NK-92 (cell line): ENCODE data around the gene LILRA2.
"Not testable (repeated sequence)": the region's sequence is repeated elsewhere in the genome, so short reads cannot be mapped to it uniquely, and the experiment has no call there.

Source experiments
- DNase-seq: peaks from one replicate; lab custom pipeline; 2025; ENCODE audit not compliant: unreplicated experiment; lab: John Stamatoyannopoulos, UW

LILRA2 gene

GRCh38 chr19:54573330-54573872 is at the start of gene LILRA2:
LILRA2 (plus strand) TSS chr19:54573790; CDS start chr19:54573879, 89 bp downstream.
- no peak for DNase-seq

DNA sequence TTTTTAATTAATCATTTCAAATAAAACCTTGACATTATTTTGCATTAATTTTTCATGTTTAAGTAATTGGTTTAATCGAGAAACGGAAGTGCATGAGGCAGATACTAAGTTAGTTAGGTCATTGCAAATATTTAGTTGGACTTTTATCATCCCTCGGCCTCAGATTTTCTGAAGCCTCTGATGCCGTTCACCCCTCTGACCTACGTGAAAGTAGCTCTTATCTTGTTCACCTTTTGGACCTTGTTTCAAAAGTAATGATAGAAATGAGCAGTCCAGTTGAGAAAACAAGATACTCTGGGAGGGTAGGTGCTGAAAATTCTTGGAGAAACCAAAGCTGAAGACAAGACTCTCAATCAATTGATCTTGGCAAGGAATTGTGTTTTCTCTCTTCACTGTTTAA is 48.0 kb upstream of the LILRA2 start:
- no peak for DNase-seq

GRCh38 chr19:54526972-54527371 is 46.6 kb upstream of the LILRA2 start:
- no peak for DNase-seq

DNA sequence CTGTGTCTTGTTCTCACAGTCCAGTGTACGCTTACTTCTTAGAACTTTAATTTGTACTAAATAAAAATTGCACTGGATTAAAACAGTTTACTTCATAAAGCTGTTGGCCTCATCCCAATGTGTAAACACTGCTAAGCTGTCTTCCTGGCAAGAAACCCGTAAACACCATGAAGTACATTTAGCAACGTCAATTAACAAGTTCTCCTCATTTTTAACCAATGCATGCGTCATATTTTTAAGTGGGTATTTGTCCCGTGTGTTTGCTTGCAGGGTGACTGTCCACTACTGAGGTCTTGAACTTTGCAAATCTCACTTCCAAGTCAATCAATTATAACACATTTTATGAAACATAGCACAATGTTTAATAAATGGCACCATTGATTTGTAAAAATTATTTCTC is 42.7 kb upstream of the LILRA2 start:
- no peak for DNase-seq

GRCh38 chr19:54532528-54532927 is 41.1 kb upstream of the LILRA2 start:
- DNase-seq = no peak

- DNase-seq = no peak
These were observed 40.1 kb upstream of the LILRA2 start for GRCh38 chr19:54533476-54533875.

GRCh38 chr19:54534156-54534555 is 39.4 kb upstream of the LILRA2 start:
- no peak for DNase-seq

GRCh38 chr19:54535601-54536000 is 38.0 kb upstream of the LILRA2 start:
- DNase-seq = no peak

DNA sequence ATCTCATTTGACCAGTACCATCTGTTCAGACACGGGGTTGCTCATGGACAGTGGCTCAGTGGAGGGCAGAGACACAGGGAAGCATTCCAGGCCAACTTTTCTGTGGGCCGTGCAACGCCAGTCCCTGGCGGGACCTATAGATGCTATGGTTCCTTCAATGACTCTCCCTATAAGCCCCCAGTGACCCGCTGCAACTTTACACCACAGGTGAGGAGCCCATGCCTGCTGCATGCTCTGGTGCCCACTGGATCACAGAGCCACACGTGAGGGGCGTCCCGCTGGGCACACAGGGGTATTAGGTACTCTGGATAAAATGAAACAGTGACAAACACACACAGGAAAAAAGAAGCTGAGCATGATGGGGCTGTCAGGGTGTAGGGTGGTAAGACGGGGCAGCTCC is 36.6 kb upstream of the LILRA2 start:
- DNase-seq = no peak

DNA sequence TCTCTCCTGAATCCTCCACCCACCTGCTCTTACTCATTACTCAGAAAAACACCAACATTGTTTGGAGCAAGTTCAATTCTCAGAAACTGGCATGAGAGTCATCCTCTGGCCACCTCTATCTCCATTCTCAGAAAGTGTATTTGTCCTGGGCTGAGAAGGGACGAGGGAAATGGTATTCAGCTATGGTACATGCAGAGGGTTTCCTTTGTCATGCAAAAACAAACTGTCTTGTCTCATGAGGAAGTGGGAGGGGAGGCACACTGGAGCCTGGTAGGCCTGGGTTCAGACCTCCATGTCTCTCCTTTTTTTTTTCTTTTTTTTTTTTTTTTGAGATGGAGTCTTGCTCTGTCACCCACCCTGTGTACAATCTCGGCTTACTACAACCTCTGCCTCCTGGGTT is 31.9 kb upstream of the LILRA2 start:
- DNase-seq = no peak

DNA sequence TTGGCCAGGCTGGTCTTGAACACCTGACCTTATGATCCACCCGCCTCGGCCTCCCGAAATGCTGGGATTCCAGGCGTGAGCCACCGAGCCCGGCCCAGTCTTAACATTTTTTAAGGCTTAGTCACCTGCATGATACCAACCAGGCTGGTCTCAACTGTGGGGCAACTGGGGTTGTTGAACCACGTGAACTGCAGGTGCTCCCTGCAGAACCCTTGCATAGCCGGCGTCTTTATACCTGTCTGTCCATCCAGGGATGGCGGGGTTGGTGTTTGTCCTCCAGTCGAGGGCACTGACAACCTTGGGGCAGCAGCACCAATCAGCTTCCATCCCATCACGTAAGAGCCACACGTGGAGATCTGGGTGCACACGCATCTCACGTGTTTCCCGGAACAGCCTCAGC is 24.8 kb upstream of the LILRA2 start:
- no peak for DNase-seq

- no peak for DNase-seq
These were observed 24.4 kb upstream of the LILRA2 start for GRCh38 chr19:54549224-54549623.

DNA sequence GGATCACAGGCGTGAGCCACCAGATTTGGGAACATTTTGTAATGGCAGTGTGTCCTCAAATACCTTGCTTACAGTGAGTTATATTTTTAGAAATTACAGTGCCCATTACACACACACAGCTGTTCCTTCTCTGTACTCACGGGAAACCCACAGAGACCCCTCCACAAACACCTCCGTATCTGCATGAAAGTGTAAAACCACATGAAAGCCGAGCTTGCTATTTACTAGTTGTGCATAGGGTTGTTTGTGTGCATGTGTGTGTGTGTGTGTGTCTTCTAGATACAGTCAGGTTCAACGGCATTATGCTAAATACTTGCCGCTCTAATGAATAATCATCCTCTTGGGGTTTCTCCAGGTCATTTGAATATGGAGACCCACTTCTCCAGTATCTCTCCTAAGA is 22.3 kb upstream of the LILRA2 start:
- no peak for DNase-seq

DNA sequence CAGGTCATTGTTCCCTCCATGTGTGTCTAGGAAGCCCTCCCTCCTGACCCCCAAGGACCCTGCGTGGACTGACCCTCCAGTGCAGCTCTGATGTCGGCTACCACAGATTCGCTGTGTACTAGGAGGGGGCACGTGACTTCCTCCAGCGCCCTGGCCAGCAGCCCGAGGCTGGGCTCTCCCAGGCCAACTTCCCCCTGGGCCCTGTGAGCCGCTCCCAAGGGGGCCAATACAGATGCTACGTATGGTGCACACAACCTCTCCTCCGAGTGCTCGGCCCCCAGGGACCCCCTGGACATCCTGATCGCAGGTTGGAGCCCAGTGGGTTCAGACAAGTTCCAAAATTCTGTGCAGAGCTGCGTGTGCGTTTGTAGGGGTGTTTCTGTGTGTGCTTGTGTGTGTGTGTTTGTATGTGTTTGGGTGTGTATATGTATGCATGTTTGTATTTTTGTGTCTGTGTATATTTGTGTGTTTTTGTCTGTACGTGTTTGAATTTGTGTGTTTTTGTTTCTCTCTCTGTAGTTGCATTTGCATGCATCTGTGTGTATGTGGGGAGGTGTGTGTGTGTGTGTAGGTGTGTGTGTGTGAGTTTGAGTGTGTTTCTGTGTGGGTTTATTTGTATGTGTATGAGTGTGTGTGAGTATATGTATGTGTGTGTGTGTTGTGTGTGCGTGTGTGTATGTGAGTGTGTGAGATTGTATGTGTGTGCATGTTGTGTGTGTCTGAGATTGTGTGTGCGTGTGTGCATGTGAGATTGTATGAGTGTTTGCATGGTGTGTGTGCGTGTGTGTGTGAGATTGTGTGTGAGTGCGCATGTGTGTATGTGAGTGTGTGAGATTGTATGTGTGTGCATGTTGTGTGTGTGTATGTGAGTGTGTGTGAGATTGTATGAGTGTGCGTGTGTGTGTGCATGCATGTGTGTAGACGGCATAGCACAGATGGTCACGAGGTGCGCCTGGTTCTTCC is 21.4 kb upstream of the LILRA2 start:
- DNase-seq = no peak

DNA sequence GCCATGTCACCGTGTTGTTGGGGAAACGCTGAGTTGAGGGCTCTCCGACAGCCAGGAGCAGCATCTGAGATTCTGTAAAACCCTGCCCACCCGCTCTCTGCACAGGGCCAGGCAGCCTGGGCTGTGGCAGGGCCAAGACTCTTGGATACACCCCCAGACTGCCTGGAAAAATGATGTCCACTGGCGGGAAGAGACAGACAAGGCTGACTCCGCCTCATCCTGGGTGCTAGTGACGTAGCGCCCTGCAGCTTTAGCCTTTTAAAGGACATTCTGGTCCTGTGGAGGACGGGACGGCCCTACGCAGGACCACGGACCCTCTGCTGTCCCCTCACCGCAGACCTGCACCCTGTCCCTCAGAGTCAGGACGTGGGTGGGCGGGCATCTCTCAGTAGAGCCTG is 20.7 kb upstream of the LILRA2 start:
- DNase-seq = no peak

- DNase-seq = no peak
These were observed 19.6 kb upstream of the LILRA2 start for GRCh38 chr19:54554006-54554405.

GRCh38 chr19:54554896-54555295 is 18.7 kb upstream of the LILRA2 start:
- DNase-seq = no peak

DNA sequence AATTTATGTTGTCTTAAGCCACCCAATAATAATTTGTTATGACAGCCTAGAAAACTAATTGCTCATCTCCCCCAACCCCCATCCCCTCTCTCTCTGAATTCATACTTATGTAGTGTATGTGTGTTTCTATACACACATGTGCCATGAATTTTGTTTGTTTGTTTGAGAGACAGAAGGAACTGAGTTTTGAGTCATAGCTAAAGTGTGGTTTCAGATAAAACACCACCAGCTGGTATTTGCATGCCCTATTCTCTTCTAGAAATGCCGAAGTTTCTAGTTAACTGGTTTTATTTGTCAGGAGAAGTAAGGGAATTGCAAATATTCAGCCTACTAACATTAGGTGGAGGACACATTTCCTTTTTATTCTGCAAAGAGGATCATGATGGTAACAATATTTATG is 17.4 kb upstream of the LILRA2 start:
- DNase-seq = no peak

- DNase-seq = no peak
These were observed 15.3 kb upstream of the LILRA2 start for GRCh38 chr19:54558339-54558738.

GRCh38 chr19:54560881-54561385 is 12.7 kb upstream of the LILRA2 start:
- no peak for DNase-seq

- no peak for DNase-seq
These were observed 11.8 kb upstream of the LILRA2 start for GRCh38 chr19:54561840-54562239.

- not testable (repeated sequence) for DNase-seq
These were observed 10.4 kb upstream of the LILRA2 start for GRCh38 chr19:54563206-54563605.
